HCT116 (cell line): ENCODE data around the gene CCNYL1. TPM values are rescaled to one million over a fixed set of nuclear protein-coding genes. Genes with fewer than 3 reads are reported as not detected.

Source experiments
- ATAC-seq: fragments of 200-7000 bp; cut with Tn5 transposase; 2 replicates; pipeline ENCODE4 v1.9.1; 2020; ENCODE audit warnings: mild to moderate bottlenecking, moderate library complexity
- BruUV-seq: library from RNA; stranded (reverse); fragments of 400-500 nt; replicated peaks from 2 replicates; lab custom pipeline; 2021; lab: Mats Ljungman, UMichigan
- CTCF ChIA-PET: fragments of 300-600 bp; sonication (Branson Sonifier 250); formaldehyde crosslinking; loops from one replicate; lab custom pipeline; 2021; ENCODE audit warnings: antibody characterized with exemption; lab: Charles Lee
- POLR2A ChIA-PET: fragments of 300-600, 350-600 bp; sonication (Branson Sonifier 250); formaldehyde crosslinking; loops from one replicate; lab custom pipeline; 2021; ENCODE audit warnings: antibody characterized with exemption; lab: Charles Lee
- RAD21 ChIA-PET, 2 experiments: fragments of 300-600 bp; sonication (Branson Sonifier 250); formaldehyde crosslinking; loops; one replicate each; lab custom pipeline; 2023; ENCODE audit warnings: low total read pairs in 2 of 2; ENCODE audit not compliant: uncharacterized antibody in 2 of 2, unreplicated experiment in 2 of 2, low non-redundant PET in 1 of 2; lab: Charles Lee
- DNase-seq: peaks from one replicate; pipeline ENCODE4 v3.0.0-alpha.2; 2010; ENCODE audit warnings: low read depth, low spot score
- H2AFZ ChIP-seq: fragments of 200-600 bp; shearing (Covaris generic), sonication (generic); 2 replicates; pipeline ENCODE4 v1.6.1; 2017; ENCODE audit warnings: low read depth, mixed run types, mixed read lengths, antibody characterized with exemption, low read length; ENCODE audit not compliant: poor library complexity, severe bottlenecking
- H3K27ac ChIP-seq: 2 replicates; pipeline ENCODE4 v1.5.1; 2012; ENCODE audit warnings: low read depth, low read length
- H3K27me3 ChIP-seq: fragments of 200-600 bp; sonication (generic); 2 replicates; pipeline ENCODE4 v1.6.1; 2016; ENCODE audit warnings: mixed run types, low read length, mixed read lengths; ENCODE audit not compliant: insufficient read depth
- H3K36me3 ChIP-seq, 2 experiments: fragments of 200-500 bp in 1 of 2; fragments of 200-600 bp in 1 of 2; sonication (Bioruptor generic) in 1 of 2; sonication (generic) in 1 of 2; 2 replicates each; pipeline versions ENCODE4 v1.5.1 to v1.6.1; 2014 to 2016; ENCODE audit warnings: low read length in 2 of 2, inconsistent platforms in 1 of 2, mixed read lengths in 1 of 2, mixed run types in 1 of 2; ENCODE audit not compliant: insufficient read depth in 2 of 2, control insufficient read depth in 1 of 2
- H3K4me1 ChIP-seq, 2 experiments: fragments of 200-600 bp in 1 of 2; sonication (generic) in 1 of 2; 2 replicates each; pipeline versions ENCODE4 v1.5.1 to v1.6.1; 2012 to 2017; ENCODE audit warnings: low read length in 2 of 2, inconsistent platforms in 1 of 2, mild to moderate bottlenecking in 1 of 2, mixed read lengths in 1 of 2, mixed run types in 1 of 2, moderate library complexity in 1 of 2; ENCODE audit not compliant: insufficient read depth in 2 of 2, control insufficient read depth in 1 of 2
- H3K4me2 ChIP-seq: fragments of 200-600 bp; sonication (generic); 2 replicates; pipeline ENCODE4 v1.6.1; 2017; ENCODE audit warnings: mixed run types, low read length, mixed read lengths
- H3K4me3 ChIP-seq, 2 experiments: fragments of 200-600 bp in 1 of 2; sonication (generic) in 1 of 2; replicated peaks in 1 of 2; 2 replicates each; pipeline ENCODE4 v1.5.1; 2011 to 2016; ENCODE audit warnings: low read length in 2 of 2, control low read depth in 1 of 2, low read depth in 1 of 2, mild to moderate bottlenecking in 1 of 2, mixed read lengths in 1 of 2, mixed run types in 1 of 2
- H3K79me2 ChIP-seq: fragments of 200-600 bp; sonication (generic); 2 replicates; pipeline ENCODE4 v1.6.1; 2017; ENCODE audit warnings: mild to moderate bottlenecking, mixed run types, low read length, moderate library complexity, mixed read lengths; ENCODE audit not compliant: insufficient read depth
- H3K9ac ChIP-seq: fragments of 200-600 bp; sonication (generic); 2 replicates; pipeline ENCODE4 v1.6.1; 2016; ENCODE audit warnings: low read length, mixed read lengths
- H3K9me2 ChIP-seq: fragments of 200-600 bp; sonication (generic), shearing (Covaris generic); 2 replicates; pipeline ENCODE4 v1.6.1; 2017; ENCODE audit warnings: mixed run types, mild to moderate bottlenecking, moderate library complexity; ENCODE audit not compliant: insufficient read depth
- H3K9me3 ChIP-seq, 2 experiments: fragments of 200-500 bp in 1 of 2; fragments of 200-600 bp in 1 of 2; sonication (Bioruptor generic) in 1 of 2; sonication (generic) in 1 of 2; 2 replicates each; pipeline ENCODE4 v1.6.1; 2014 to 2017; ENCODE audit warnings: low read length in 2 of 2, mixed read lengths in 2 of 2, inconsistent platforms in 1 of 2, low read depth in 1 of 2, mild to moderate bottlenecking in 1 of 2, mixed run types in 1 of 2, moderate library complexity in 1 of 2; ENCODE audit not compliant: control insufficient read depth in 1 of 2, insufficient read depth in 1 of 2
- H4K20me1 ChIP-seq: fragments of 200-600 bp; sonication (generic), shearing (Covaris generic); 2 replicates; pipeline ENCODE4 v1.6.1; 2017; ENCODE audit warnings: mixed run types, mild to moderate bottlenecking, moderate library complexity; ENCODE audit not compliant: insufficient read depth
- EZH2phosphoT487 ChIP-seq: fragments of 200-600 bp; IDR thresholded peaks from 2 replicates; pipeline ENCODE4 v1.6.1; 2018; ENCODE audit warnings: antibody characterized with exemption, borderline replicate concordance
- FOSL1 ChIP-seq: IDR thresholded peaks from 2 replicates; pipeline ENCODE4 v1.6.1; 2012; ENCODE audit warnings: low read depth
- POLR2AphosphoS5 ChIP-seq: IDR thresholded peaks from 2 replicates; pipeline ENCODE4 v1.6.1; 2011; ENCODE audit warnings: mild to moderate bottlenecking, low read depth, low read length, moderate library complexity
- SP1 ChIP-seq: IDR thresholded peaks from 2 replicates; pipeline ENCODE4 v1.6.1; 2012; ENCODE audit warnings: low read depth
- SRF ChIP-seq: IDR thresholded peaks from 2 replicates; pipeline ENCODE4 v1.6.1; 2012; ENCODE audit warnings: low read depth
- YY1 ChIP-seq: IDR thresholded peaks from 2 replicates; pipeline ENCODE4 v1.6.1; 2011; ENCODE audit warnings: low read length, low read depth, moderate library complexity, mild to moderate bottlenecking; ENCODE audit not compliant: insufficient replicate concordance; ENCODE audit errors: extremely low read depth
- ZBTB33 ChIP-seq: IDR thresholded peaks from 2 replicates; pipeline ENCODE4 v1.6.1; 2011; ENCODE audit warnings: mild to moderate bottlenecking, low read length, moderate library complexity; ENCODE audit not compliant: insufficient replicate concordance; ENCODE audit errors: extremely low read depth
- intact Hi-C: fragments of 100-400 bp; cut with micrococcal nuclease; formaldehyde crosslinking; loops from 2 replicates; pipeline ENCODE4 v1.10.0; 2022
- total RNA-seq: library from RNA; stranded (reverse); gene quantifications from one replicate; pipeline ENCODE4 v1.2.1, GENCODE V29; 2021; ENCODE audit not compliant: unreplicated experiment

CCNYL1 gene
- total RNA-seq, 1 experiment from 2014 or later, result 14.9 TPM

- BruUV-seq, result no TSS peak
- CTCF ChIA-PET, result interaction anchor here (1.1 kb wide), 2 partner anchors 19 to 22 kb away, joined by 3 read pairs; partner anchors contain the start of gene FZD5
These were observed 80.3 kb downstream of the CCNYL1 start for GRCh38 chr2:207791579-207792243.

More at GRCh38 chr2:207791579-207792243, 80.3 kb downstream of the CCNYL1 start:
- H3K9me2 ChIP-seq, result no peaks in the 10 kb centered on the region
- intact Hi-C loops, result no loop called here
- ATAC-seq, result peak; percentile 46
- peak overlapping the region; percentile 26; the same call in 1 of the 2 replicates for H3K27ac ChIP-seq
- TF ChIP-seq YY1, result no peak
- TF ChIP-seq SRF, result no peak
- TF ChIP-seq POLR2AphosphoS5, result no peak
- TF ChIP-seq EZH2phosphoT487, result no peak
- no peak for TF ChIP-seq ZBTB33
- no peak; the same call in 1 of the 2 replicates for TF ChIP-seq SP1
- no peak for TF ChIP-seq FOSL1
- H3K4me3 ChIP-seq, result no peak overlapping the region
- H3K9ac ChIP-seq, result no peak overlapping the region
- H3K36me3 ChIP-seq, result no peaks in the 10 kb centered on the region
- ChIA-PET POLR2A (interaction anchor here (0.5 to 2.2 kb wide), 6 partner anchors 14 to 108 kb away, joined by 3 to 8 read pairs (median 5); partner anchors contain the start of gene FZD5), RAD21 (interaction anchor here in 1 of 2 experiments (1.0 kb wide), 1 partner anchor 22 kb away, joined by 3 read pairs; the partner anchor contains the start of gene FZD5)
- H3K4me2 ChIP-seq, result peak overlapping the region; percentile 85
- peak overlapping the region; percentile 95 for H2AFZ ChIP-seq
- no peak for DNase-seq
- no peaks in the 10 kb centered on the region for H4K20me1 ChIP-seq
- H3K9me3 ChIP-seq, result no peaks in the 10 kb centered on the region
- H3K27me3 ChIP-seq, result no peaks in the 10 kb centered on the region
- H3K79me2 ChIP-seq, result no peaks in the 10 kb centered on the region
- peaks cover 30 to 46% of the 10 kb centered on the region in 2 experiments for H3K4me1 ChIP-seq
